ENCODE data around the gene RUNX2. TPM values are rescaled to one million over a fixed set of nuclear protein-coding genes. Genes with fewer than 3 reads are reported as not detected.

RUNX2 gene
- total and polyA plus RNA-seq, 9 of the 15 experiments (the other 6 are each of a cell fraction or from before 2014, with no cell fraction given): 0.29 to 1.00 (median 0.43) TPM

GRCh38 chr6:45411959-45412358 is 83.8 kb downstream of the RUNX2 start (continued):
- TF ChIP-seq CHD7 (IDR thresholded peaks at IDR 0.05; ENCODE audit: low read depth, low read length) (no peak), EHMT2 (IDR thresholded peaks at IDR 0.05) (no peak), MCM7 (IDR thresholded peaks at IDR 0.05) (no peak), GMEB1 (CRISPR knock-in tag; IDR thresholded peaks at IDR 0.05) (no peak), RBM15 (IDR thresholded peaks at IDR 0.05; ENCODE audit: insufficient read depth, low read length) (no peak), RBM25 (IDR thresholded peaks at IDR 0.05; ENCODE audit: low read depth, low read length, severe bottlenecking) (no peak), IRF2 (CRISPR knock-in tag; IDR thresholded peaks at IDR 0.05) (no peak), RFX1 (IDR thresholded peaks at IDR 0.05) (no peak)

Data from K562 (cell line).